ENCODE data around the gene ULK4.
"Not testable (repeated sequence)": the region's sequence is repeated elsewhere in the genome, so short reads cannot be mapped to it uniquely, and the experiment has no call there.

ULK4 gene

GRCh38 chr3:41956574-41956973, 5.3 kb downstream of the ULK4 start:
- no peak for ATAC-seq

GRCh38 chr3:41955192-41955591, 6.7 kb downstream of the ULK4 start:
- ATAC-seq, result no peak

GRCh38 chr3:41943311-41943843, 18.5 kb downstream of the ULK4 start:
- no peak for ATAC-seq

GRCh38 chr3:41940393-41940792, 21.5 kb downstream of the ULK4 start:
- ATAC-seq, result no peak

- ATAC-seq, result no peak
These were observed 25.5 kb downstream of the ULK4 start for GRCh38 chr3:41936384-41936783.

GRCh38 chr3:41933154-41933676, 28.7 kb downstream of the ULK4 start:
- ATAC-seq, result no peak

- ATAC-seq, result no peak
These were observed 29.4 kb downstream of the ULK4 start for GRCh38 chr3:41932464-41932863.

GRCh38 chr3:41920406-41920965, 41.4 kb downstream of the ULK4 start:
- ATAC-seq, result no peak

GRCh38 chr3:41915353-41915752, 46.5 kb downstream of the ULK4 start:
- no peak for ATAC-seq

GRCh38 chr3:41912280-41912679, 49.6 kb downstream of the ULK4 start:
- ATAC-seq, result no peak

- no peak for ATAC-seq
These were observed 54.4 kb downstream of the ULK4 start for GRCh38 chr3:41907330-41908073.

- no peak for ATAC-seq
These were observed 61.6 kb downstream of the ULK4 start for GRCh38 chr3:41900265-41900664.

- ATAC-seq, result no peak
These were observed 63.3 kb downstream of the ULK4 start for GRCh38 chr3:41898631-41899030.

- no peak for ATAC-seq
These were observed 67.9 kb downstream of the ULK4 start for GRCh38 chr3:41893977-41894376.

- no peak for ATAC-seq
These were observed 73.4 kb downstream of the ULK4 start for GRCh38 chr3:41888368-41889076.

- ATAC-seq, result no peak
These were observed 78.9 kb downstream of the ULK4 start for GRCh38 chr3:41882956-41883355.

- ATAC-seq, result no peak
These were observed 80.6 kb downstream of the ULK4 start for GRCh38 chr3:41881233-41881821.

GRCh38 chr3:41880387-41880786, 81.5 kb downstream of the ULK4 start:
- no peak for ATAC-seq

- not testable (repeated sequence) for ATAC-seq
These were observed 84.2 kb downstream of the ULK4 start for GRCh38 chr3:41877741-41878140.

GRCh38 chr3:41874022-41874421, 87.9 kb downstream of the ULK4 start:
- no peak for ATAC-seq

- ATAC-seq, result no peak
These were observed 89.7 kb downstream of the ULK4 start for GRCh38 chr3:41872157-41872556.

- ATAC-seq, result no peak
These were observed 94.4 kb downstream of the ULK4 start for GRCh38 chr3:41867533-41867932.

GRCh38 chr3:41866298-41866697, 95.6 kb downstream of the ULK4 start:
- no peak for ATAC-seq

Data from activated CD4-positive, CD25-positive, alpha-beta regulatory T cell treated with anti-CD3 and anti-CD28 coated beads, Interleukin-2, amount 50 U/mL, for 24 hours (primary cell).